Vagina (tissue), 2 donors: ENCODE results near the gene SNX21.

Source experiments
- CTCF ChIP-seq, 3 experiments: fragments of 450-650 bp in 2 of 3; fragments of 200-600 bp in 1 of 3; sonication (generic) in 1 of 3; IDR thresholded peaks; one replicate each; pipeline ENCODE4 v1.5.1; 2017 to 2019; ENCODE audit warnings: antibody characterized with exemption in 3 of 3, mild to moderate bottlenecking in 2 of 3, moderate library complexity in 2 of 3
- POLR2A ChIP-seq, 2 donors: fragments of 450-650 bp; IDR thresholded peaks; one replicate each; pipeline ENCODE4 v1.6.1; 2017; ENCODE audit warnings: antibody characterized with exemption in 2 of 2, mild to moderate bottlenecking in 2 of 2, moderate library complexity in 2 of 2

- TF ChIP-seq CTCF (IDR thresholded peaks at IDR 0.05), result no peak
- no peak for TF ChIP-seq POLR2A (IDR thresholded peaks at IDR 0.05)
Observed at GRCh38 chr20:45835825-45836224, 2.2 kb downstream of the SNX21 start.
